HG03521 (cell line): ENCODE results near the gene GOLGA5.
"Not testable (repeated sequence)": the region's sequence is repeated elsewhere in the genome, so short reads cannot be mapped to it uniquely, and the experiment has no call there.

Experiments used
- ATAC-seq: cut with Tn5 transposase; IDR thresholded peaks from one replicate; pipeline ENCODE4 v1.9.1; 2021; ENCODE audit warnings: mild to moderate bottlenecking, moderate library complexity; ENCODE audit not compliant: unreplicated experiment

GOLGA5 gene

DNA sequence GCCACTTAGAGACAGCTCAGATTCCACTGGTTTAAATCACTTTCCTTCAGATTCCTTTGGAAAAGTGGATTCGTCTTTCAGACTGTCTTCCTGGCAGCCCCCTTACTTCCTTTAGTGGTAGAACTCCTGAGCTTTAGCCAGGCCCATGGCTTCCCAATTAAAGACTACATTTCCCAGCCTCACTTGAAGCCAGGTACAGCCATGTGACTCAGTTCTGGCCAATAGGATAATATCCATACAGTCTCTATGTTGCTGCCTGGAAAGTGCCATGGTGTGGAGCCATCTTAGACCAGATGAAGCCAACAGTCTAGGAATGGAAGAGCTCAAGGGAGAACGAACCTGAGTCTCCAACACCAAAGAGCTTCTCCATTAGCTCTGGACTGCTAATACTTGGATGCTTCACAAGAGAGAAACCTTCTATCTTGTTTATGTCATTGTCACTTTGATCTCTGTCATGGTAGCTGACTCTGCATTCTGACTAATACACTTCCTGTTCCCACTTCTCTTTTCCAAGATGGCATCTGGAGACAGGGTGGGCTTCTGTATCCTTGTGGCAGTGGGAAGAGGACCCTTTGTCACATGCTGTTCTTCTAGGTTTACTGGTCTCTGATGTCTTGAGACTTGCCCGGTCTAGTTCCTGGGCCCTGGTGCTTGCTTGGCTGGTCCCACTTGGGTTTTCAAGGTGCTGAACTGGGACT lies 15.1 kb upstream of the GOLGA5 start:
- not testable (repeated sequence) for ATAC-seq

DNA sequence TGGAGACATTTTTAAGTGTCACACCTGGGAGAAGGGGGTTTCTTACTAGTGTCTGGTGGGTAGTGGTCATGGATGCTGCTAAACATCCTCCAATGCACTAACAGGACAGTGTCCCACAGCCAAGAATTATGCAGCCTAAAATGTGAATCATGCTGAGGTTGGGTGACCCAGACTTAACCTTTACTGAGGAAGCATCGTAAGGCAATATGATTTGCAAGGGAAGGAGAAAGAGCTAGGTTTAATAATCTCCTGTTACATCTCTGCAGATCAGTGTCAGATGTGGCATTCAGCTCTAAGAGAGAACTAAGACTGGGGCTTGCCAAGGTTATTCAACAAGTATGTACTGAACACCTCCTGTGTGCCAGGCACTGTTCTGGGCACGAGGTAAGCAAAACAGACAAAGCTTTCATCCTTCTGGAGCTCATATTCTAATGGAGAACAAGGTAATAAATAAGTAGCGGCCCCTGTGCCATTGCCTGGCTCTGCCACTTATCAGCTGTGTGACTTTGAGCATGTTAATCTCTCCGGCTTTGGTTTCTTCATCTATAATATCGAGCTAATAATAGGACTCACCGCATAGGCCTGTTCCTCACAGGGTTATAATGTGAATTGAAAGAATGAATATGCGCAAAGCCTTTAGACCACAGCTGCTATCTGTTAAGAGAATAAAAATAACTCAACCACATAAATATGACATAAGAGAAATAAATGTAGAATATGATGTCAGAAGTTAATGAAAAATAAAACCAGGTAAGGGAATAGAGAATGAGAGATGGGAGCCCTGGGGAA lies 13.5 kb upstream of the GOLGA5 start:
- ATAC-seq = no peak

DNA sequence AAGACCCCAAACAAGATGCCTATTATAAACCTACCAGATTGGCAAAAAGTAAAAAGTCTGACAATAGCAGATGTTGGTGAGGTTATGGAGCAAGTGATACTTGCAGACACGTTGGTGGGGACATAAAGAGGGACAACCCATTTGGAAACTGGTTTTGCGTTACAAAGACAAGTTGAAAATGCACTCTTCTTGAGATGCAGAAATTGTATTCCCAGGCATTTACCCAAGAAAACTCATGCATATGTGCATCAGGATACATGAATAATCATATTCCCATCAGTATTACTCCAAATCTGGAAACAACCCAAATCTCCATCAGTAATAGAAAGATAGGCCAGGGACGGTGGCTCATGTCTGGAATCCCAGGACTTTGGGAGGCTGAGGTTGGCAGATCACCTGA lies 12.8 kb upstream of the GOLGA5 start:
- ATAC-seq = no peak

DNA sequence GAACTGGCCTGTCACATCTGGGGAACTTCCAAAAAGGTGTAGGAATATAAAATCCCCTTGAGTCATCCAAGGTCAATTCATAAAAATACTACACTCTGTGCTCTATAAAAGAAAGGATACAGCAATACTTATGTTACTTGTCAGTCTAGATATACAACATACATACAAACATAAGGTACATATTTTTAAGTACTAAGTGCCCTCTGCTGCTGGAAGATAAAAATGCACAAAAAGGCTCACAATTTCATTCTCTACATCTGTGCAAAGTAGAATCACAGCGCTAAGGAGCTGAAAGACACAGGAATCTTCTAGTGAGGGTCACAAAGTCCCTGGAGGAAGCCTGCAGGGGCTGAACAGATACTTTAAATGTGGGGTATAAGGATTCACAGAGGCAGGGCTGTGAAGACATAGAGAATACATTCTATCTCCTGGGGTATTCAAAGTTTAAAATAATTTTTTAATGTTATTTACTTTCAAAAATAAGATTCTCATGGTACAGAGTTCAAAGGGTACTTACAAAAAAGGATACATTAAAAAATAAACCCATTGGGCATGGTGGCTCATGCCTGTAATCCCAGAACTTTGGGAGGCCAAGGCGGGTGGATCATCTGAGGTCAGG lies 10.2 kb upstream of the GOLGA5 start:
- ATAC-seq = no peak

DNA sequence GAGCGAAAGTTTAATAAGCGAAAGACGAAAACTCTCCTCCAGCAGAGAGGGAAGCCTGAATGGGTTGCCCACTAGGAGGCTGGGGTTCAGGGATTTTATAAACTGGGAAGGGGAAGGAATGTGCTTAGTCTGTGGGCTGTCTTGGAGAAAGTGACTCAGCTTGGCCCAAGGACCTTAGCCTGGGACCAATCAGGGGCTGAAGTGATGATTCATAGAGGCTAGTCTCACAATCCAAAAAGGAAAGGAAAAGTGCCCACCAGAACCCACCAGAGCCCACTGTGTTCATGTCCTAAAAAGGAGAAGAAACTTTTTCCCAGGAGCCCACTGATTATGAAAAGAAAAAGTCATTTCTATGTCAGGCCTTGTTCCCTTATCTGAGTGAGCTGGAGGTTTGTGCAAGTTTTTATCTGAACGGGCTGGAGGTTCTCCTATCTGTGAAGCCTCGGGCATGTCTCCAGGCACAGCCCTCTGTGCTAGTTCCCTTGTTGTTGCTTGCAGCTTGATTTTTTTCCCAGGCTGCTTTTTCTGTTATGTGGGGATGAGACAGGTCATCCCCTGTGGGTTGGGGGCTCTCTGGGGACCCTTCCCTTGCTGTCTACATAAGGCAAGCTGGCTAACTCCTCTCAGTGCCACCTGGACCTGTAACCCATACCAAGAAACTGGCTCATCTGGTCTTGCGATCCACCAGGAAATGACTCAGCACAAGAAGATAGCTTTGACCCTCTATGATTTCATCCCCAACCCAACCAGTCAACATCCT lies 8.3 kb upstream of the GOLGA5 start:
- ATAC-seq = no peak

DNA sequence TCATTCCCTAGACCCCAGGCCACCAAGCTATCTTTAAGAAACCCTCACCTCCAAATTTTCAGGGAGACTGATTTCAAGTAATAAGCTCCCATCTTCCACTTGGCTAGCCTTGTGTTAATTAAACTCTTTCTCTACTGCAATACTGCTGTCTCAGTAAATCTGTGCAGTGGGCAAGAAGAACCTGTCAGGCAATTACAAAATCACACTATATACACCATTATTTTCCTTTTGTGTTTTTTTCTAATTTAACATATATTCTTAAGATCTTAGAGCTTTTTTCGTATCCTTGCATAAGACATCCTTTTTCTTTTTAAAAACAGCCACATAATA lies 7.7 kb upstream of the GOLGA5 start:
- no peak for ATAC-seq

DNA sequence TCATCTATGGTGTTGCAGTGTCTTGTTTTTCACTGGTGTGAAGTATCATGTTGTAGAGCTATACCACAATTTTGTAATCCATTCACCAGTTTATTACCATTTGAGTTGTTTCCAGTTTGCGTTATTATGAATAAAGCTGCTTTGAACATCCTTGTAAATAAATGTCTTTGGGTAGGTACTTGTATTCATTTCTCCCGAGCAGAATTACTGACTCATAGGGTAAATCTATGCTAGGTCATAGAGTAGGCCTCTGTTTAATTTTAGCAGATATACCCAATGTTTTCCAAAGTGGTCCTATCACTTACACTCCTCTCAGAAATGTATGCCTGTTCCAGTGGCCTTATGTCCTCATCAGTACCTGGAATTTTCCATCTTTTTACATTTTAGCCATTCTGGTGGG lies 6.6 kb upstream of the GOLGA5 start:
- no peak for ATAC-seq

DNA sequence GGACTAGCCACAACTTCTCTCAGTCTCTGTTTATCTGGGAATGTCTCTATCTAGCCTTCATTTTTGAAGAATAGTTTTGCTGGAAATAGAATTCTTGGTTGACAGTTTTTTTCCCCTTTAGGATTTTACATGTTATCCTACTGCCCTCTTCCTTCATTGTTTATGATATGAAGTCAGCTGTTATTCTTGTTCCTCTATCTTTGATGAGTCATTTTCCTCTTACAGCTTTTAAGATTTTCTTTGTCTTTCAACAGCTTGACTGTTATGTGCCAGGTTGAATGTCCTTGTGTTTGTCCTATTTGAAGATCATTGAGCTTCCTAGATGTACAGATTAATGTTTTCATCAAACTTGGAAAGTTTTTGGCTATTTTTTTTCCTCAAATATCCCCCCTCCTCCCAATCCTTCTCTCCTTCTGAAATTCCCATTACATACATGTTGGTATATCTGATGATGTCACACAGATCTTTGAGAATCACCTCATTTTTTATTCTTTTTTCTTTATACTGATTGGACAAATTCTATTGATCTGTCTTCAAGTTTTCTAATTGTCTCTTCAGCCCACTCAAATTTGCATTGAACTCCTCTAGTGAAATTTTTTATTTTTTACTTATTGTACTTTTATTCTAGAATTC lies 4.5 kb upstream of the GOLGA5 start:
- no peak for ATAC-seq

DNA sequence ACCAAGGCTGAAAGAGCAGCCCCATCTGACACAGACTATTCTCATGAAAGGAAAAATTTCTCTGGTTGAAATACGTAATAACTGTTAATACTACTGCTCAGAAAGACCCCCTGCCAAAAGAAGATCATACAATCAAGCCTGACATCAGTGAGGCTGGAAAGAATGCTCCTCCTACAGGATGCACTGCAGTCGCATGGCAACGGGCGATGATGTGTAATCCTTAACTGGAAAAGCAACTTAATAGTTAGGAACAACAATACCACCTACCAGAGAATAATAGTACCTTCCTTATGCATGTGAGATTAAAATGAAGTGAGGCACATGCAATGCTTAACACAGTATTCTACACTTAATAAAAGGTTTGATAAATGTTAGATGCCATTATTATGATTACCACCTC lies 1.2 kb upstream of the GOLGA5 start:
- no peak for ATAC-seq

DNA sequence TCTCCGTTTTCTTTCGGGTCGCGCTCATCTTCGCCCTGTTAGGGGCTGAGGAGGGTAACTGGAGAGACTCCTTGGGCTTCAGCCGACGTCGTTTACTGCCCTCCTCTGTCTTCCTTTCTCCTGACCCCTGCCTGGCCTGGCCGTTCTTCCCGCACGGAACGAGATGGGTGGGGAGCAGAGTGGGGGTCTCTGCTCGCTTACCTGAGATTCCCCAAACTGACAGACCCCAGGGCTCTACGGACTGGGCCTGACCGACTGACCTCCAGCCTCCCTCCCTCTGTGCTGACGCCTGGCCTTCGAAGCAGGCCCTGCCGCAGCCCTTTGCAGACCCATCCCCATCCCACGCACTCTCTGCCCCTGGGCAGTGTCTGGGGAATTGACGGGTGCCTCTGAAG lies 439 bp downstream of the GOLGA5 start:
- no peak for ATAC-seq

DNA sequence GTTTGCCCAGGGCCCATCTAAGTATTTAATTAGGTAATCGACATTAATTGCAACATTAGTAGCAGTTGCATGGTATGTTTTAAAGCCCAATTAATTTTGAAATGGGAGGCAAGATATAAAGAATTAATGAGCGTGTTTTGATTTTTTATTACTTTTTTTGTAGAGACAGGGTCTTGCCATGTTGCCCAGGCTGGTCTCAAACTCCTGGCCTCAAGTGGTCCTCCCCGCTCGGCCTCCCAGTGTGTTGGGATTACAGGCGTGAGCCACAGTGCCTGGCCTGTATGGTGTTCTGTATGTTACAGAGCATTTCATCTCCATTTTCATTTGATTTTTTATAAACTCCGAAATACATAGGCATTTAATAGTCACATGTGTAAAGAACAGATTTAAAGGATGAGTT lies 856 bp downstream of the GOLGA5 start:
- no peak for ATAC-seq

DNA sequence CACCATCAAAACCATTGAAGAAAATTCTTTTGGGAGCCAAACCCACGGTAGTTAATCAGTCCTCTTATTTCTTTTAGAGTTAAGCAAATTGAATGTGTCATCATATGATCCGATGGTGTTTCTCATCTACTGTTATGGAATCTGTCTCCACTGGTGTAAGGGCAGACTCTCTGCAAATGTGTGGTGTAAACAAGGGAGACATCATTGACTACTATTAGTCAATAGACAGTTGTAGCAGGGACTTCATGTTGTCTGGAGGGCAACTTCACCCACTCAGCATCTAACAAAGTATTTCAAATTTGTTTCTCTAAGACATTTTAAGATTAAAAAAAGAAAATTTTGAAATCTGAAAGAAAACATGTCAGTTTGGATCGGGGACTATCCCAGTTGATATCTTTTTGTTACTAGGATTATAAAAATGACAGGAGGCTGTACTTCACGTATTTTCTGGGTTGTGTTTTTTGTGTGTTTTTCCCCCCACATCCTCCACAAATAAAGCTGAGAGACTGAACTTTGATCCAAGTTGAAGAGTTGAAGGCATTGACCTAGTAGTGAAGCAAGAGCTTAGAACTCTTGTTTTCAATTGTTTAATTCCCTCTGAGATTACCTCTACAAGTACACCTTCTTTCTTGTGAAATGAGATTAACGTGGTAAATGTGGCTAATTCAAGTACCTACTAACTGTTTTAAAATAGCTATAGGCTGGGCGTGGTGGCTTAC lies 4.0 kb downstream of the GOLGA5 start:
- no peak for ATAC-seq

DNA sequence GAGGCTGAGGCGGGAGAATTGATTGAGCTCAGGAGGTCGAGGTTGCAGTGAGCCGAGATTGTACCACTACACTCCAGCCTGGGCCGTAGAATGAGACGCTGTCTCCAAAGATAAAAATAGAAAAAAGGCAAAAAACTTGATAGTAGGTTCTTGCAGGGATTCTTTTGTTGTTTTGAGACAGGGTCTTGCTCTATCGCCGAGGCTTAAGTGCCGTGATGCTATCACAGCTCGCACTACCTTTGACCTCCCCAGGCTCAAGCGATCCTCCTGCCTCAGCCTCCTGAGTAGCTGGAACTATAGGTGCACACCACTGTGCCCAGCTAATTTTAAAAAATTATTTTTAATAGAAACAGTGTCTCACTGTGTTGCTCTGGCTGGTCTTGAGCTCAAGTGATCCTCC lies 4.7 kb downstream of the GOLGA5 start:
- ATAC-seq = no peak

DNA sequence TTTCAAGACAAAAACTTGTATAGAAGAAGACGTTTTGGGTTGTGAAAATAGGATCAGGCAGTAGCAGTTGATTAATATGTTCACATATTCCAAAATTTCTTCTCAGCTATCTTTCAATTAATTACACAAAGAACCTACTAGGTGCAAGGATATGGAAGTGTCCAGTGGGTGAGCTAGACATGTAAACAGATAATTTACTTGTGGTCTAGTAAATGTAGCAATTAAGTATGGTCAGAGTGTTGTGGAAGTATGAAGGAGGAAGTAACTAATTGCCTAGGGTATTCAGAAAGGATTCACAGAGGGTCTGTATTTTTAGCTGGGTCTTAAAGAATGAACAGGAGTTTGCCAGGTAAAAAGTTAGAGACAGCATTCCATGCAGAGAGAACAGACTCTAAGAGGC lies 5.9 kb downstream of the GOLGA5 start:
- ATAC-seq = no peak

DNA sequence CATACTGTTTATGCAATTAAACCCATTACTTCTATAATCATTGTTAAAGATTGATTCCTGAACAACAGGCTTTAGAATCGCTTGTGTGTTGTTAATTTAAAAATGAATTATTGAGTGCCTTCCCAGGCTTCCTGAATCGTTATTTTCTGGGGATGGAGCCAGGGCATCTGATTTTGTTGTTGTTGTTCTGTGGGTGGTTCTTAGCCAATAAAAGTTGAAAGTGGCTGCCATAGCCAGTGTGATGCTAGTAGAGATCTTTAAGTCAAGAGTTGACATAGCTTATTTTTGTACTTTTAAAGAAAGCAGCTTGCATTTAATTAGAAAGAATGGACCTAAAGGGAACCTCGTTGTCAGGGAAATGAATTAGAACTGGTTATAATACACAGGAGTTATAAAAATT lies 6.4 kb downstream of the GOLGA5 start:
- ATAC-seq = no peak

DNA sequence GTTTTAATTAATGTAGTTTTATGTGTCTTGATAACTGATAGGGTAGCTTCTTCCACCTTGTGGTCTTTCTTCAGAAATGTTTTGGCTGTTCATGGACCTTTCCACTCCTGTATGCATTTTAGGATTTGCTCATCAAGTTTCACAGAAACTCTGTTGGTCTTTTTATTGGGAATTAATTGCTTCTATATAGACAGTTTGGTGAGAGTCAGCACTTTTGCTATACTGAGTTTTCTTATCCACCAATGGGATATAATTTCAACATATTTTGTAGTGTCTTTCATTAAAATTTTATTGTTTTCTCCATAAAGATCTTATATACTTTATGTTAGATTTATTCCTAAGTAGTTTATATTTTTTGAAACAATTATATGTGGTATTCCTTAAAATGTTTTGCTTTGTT lies 7.8 kb downstream of the GOLGA5 start:
- no peak for ATAC-seq

DNA sequence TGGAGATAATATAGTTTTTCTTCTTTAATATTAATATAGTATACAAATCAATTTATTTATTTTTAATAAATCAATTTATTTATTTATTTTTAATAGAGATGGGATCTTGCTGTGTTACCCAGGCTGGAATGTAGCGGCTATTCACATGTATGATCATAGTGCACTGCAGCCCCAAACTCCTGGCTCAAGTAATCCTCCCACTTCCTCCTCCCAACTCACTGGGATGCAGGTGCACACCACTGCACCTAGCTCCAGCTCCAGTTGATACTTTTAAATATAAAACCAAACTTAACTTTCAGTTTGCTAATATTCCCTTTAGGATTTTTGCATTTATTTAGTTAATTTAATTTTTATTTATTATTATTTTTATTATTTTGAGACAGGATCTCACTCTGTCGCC lies 8.6 kb downstream of the GOLGA5 start:
- ATAC-seq = no peak

DNA sequence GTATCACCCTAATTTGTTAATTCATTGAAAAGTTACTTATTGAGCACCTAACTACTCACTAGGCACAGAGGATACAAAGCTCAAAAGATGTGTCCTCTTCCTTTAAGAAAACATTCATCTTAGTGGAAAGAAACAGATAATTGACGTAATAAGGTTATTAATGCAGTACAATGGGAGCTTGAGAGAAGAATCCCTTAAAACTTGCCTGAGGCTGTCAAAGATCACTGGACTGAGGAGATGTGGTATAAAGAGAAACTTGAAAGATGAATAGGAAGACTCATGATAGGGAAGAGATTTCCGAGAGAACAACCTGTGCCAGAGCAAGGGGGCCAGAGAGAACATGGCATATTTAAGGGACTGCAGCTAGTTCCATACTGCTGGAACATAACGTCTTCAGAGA lies 19.1 kb downstream of the GOLGA5 start:
- no peak for ATAC-seq

DNA sequence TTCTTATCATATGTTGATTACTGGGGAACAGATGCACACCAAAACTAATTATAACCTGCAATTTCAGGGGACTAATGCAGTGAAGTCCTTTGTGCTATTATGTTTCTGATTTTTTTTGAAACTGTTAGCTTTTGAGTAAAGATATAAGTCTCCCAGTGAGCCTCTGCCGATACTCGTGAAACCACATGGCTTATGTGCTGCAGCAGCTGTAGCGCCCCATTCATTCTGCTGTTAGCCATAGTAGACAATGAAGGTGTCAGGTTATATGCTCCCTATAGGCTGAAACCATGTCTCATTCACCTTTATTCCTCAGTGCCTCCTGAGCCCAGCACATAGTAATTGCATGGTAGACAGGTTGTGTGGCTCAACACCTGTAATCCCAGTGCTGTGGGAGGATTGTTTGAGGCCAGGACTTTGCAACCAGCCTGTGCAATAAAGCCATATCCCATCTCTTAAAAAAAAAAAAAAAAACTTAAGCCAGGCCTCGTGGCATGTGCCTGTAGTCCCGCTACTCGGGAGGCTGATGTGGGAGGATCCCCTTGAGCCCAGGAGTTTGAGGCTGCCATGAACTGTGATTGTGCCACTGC lies 25.0 kb downstream of the GOLGA5 start:
- ATAC-seq = no peak
